Activated CD4-positive, alpha-beta T cell treated with anti-CD3 and anti-CD28 coated beads, Interleukin-2, amount 50 U/mL, for 16 hours (primary cell): ENCODE results near the gene GPATCH8.
A peak's percentile ranks its signal among the peaks of the same experiment; 100 is the strongest.
"Not testable (repeated sequence)": the region's sequence is repeated elsewhere in the genome, so short reads cannot be mapped to it uniquely, and the experiment has no call there.

Experiments
- DNase-seq: peaks from one replicate; pipeline ENCODE4 v3.0.0-alpha.2; 2020

GPATCH8 gene

GRCh38 chr17:44527102-44527501, 23.9 kb upstream of the GPATCH8 start:
- no peak for DNase-seq

DNA sequence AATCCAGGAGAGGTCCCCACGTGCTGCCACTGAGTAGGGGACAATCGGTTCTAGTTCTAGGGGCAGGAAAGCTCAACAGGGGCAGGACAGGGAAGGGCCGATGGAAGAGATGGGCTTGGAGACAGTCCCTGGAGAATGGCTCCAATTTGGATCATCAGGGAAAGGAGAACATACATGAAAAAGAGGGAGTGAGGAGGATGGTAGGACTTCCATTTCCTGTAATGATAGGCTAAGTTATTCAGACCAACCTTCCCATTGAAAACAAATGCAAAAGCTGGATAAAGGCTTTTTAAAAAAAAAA, 20.4 kb upstream of the GPATCH8 start:
- no peak for DNase-seq

GRCh38 chr17:44522883-44523671, 19.9 kb upstream of the GPATCH8 start:
- peak; percentile 66 for DNase-seq

GRCh38 chr17:44518032-44518431, 14.8 kb upstream of the GPATCH8 start:
- no peak for DNase-seq

DNA sequence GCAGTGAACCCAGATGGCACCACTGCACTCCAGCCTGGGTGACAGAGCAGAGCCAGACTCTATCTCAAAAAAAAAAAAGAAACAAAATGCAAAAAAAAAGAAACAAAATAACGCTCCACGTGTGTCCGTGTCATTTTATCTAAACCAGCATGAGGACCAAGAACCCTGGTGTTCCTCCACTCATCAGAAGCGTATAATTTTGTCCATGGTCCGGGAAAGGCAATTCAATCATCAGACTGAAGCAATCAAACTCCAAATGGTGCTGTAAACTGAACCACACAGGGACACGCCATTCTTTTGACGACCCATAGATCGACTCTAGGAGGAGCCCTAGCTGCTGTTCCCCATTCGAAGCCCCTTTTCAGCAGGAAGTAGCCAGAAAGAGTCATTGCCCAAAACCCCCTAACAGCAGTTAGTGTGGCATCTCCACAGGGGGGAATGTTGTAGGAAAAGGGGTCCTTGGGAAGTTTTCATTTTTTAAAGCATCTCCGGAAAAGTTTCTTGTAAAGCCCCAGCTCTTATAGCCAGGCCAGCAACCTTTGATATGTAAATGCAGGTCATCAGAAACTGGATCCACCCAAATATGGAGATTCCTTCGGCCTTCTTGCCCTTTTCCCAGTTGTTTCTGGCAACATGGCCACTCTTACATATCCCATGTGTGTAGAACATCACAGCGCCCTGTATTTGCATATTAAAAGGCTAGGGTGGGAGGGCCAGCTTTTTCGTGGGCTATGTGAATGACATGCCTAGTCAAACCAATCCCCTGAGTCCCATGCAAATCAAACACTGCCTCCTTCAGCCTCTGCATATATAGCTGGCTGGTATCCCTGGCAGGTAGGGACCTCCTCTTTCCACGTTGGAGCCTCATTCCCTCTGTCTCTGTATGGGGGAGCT, 8.3 kb upstream of the GPATCH8 start:
- DNase-seq: not testable (repeated sequence)

- DNase-seq: not testable (repeated sequence)
These were observed 3.9 kb upstream of the GPATCH8 start for GRCh38 chr17:44506939-44507604.

GRCh38 chr17:44502598-44503146, 534 bp downstream of the GPATCH8 start:
- no peak for DNase-seq

DNA sequence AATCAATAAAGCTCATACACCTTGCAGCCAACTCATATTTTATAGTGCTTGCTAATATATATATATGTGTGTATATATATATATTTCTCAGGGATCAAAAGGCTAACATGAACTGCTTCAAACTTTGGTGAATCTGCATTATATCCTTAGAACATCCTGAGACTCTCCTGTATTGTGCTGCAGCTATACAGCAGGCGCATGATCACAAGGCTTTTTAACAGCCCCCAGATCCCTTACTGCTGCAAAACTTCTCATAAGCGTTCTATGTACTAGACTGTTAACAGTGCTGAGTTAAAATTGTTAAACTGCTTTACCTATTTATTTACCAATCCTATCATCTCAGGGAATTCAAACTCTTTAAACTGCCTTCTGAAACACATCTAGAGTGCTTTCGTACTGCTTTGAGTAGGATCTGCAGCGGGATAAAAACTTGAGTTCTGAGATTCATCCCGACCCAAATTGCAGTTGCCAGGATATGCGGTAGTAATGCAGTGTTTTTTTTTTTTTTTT, 1.3 kb downstream of the GPATCH8 start:
- no peak for DNase-seq

DNA sequence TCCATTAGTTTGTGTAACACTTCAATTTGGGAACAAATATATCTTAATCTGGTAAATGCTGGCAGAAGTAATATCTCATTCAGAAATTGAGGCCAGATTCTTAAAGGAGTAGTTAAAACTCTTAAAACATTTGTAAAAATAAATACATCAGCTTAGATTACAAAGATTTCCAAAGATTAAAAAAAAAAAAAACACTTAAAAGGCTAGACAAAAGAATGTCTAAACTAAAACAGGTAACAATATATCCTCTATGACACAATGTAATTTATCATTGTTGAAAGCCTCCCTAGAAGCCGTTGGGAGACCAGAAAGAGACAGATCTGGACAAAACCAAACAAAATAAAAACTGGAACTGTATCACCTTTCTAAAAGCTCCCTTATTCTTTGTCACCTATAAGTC, 3.5 kb downstream of the GPATCH8 start:
- no peak for DNase-seq

DNA sequence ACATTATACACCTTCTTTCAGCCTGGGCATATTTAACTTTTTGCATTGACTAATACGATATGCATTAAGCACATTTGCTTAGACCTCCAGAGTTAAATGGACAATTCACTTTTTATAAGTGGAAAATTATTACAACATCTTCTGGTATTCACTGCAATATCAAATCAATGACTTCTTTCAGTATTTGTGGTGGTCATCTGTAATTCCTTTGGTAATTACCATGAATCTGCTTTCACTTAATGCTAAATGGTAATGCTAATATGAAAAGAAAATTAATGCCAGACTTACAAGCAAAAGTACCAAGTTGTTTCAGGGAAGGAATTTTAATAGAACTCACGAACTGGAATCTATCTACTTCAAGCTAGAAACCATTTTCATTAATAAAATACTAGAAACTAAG, 6.4 kb downstream of the GPATCH8 start:
- DNase-seq: no peak

GRCh38 chr17:44493339-44493738, 9.9 kb downstream of the GPATCH8 start:
- no peak for DNase-seq

DNA sequence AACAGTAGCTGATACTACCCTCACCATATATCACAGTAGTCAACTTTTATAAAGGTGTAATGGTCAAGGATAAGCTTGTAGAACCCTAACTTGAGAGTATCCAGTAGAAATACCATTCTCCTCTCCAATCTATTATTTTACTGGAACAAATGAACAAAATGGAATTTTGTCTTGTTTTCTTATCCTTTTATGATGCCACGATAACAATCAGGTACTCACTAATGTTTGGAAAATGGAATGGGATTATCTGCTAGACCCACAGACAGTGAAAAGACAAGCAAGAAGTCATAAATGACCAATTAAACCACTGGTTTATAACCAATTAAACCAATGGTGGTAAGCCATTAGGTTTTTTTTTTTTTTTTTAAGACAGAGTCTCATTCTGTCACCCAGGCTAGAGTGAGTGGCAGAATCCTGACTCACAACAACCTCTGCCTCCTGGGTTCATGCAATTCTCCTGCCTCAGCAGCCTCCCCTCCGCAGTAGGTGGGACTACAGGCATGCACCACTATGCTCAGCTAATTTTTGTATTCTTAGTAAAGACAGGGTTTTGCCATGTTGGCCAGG, 10.4 kb downstream of the GPATCH8 start:
- DNase-seq: no peak

DNA sequence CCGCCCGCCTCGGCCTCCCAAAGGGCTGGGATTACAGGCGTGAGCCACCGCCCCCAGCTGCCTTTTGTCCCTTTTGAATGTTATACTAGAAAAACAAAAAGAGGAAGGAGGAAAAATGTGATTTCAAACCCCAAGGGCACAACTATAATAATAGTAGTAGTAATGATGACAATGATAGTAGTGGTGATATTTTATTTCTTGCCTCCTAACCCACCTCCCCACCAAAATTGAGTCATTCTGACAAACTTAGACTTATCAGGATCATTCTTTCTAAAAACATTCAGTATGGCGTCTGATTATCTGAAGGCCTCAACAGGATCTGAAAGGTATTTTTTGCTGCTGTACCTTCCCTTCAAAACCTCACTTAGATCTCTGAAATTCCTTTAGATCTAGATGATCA, 13.6 kb downstream of the GPATCH8 start:
- no peak for DNase-seq

DNA sequence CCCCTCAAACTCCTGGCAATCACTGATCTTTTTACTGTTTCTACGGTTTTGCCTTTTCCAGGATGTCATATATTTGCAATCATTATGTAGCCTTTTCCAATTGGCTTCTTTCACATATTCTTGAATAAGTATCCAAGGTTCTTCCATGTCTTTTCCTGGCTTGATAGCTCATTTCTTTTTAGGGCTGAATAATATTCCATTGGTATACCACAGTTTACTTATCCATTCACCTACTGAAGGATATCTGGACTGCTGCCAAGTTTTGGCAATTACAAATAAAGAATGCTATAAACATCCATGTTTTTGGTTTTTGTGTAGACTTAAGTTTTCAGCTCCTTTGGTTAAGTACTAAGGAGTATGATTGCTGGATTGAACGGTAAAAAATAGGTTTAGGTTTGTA, 16.0 kb downstream of the GPATCH8 start:
- no peak for DNase-seq

- no peak for DNase-seq
These were observed 29.8 kb downstream of the GPATCH8 start for GRCh38 chr17:44473367-44473766.

- no peak for DNase-seq
These were observed 33.5 kb downstream of the GPATCH8 start for GRCh38 chr17:44469676-44470075.

DNA sequence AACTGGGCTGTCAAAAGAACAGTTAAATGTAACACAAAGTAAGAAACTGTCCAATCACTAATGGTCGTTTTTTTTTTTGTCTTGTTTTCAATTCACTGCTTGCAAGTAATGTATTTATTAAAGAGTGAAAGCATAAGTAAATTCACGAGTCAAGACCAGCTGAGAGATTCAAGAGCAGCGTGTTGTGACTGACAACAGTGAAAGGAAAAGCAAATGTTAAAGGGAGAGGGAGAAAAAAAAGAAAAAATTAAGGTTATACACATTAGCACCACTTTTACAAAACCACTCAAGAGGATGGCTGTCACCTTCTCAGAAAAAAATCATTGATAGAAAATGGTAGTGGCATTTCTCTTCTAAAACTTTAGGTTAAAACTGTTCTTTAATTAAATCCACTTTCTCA, 36.1 kb downstream of the GPATCH8 start:
- DNase-seq: no peak

- DNase-seq: no peak
These were observed 36.9 kb downstream of the GPATCH8 start for GRCh38 chr17:44466339-44466738.

DNA sequence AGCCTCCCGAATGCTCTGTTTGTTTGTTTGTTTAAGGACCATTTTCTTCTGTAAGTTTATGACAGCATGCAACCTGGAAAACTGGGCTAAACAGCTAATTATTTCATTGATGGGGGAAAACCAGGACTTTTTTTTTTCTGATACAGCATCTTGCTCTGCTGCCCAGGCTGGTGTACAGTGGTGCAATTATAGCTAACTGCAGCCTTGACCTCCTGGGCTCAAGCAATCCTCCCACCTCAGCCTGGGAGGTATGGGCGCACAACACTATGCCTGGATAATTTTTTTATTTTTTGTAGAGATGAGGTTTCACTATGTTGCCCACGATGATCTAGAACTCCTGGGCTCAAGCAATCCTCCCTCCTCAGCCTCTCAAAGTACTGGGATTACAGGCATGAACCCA, 37.3 kb downstream of the GPATCH8 start:
- DNase-seq: no peak

DNA sequence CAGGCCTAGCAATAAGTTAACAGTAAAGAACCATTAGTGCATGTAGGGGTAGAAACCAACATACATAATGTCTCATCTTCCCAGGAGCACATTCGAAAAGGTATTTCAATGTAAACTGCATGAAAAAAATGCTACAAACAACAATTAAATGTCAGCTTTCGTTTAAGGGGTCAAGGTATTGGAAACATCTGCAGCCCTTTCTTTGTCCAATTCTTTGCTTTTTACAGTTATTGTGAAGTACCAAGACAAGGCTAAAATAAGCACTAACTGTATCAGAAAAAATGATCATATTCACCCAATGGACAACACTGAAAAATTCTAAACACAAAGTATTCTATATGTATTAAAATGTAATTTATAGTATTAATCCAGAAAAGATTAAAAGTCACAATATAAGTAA, 37.9 kb downstream of the GPATCH8 start:
- DNase-seq: no peak

DNA sequence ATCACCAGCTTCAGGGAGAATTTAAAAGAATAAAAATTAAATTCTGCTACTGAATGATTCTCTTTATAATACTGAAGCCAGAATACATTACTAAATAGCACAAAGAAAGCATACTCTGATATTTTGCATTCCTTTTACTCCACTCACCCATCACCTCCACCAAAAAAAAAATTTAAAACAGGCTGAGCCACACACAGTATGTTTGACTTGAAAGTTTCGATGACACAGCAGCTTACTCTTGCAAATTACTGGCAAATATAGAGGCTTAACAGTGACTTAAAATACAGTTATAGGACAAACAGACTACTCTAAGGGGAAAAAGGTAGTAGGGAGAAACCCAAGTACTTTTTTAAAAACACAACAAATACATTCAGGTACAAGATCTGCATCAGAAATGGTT, 39.2 kb downstream of the GPATCH8 start:
- DNase-seq: no peak

DNA sequence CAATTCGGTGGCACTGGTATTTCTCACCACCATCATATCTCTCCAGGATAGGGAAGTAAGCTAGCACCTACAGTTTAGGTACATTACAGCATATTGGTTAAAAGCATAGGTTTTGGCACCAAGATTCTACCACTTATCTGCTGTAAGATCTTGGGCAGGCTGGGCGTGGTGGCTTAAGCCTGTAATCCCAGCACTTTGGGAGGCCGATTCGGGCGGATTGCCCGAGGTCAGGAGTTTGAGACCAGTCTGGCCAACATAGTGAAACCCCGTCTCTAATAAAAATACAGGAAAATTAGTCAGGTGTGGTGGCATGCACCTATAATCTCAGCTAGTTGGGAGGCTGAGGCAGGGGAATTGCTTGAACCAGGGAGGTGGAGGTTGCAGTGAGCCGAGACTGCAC, 51.4 kb downstream of the GPATCH8 start:
- DNase-seq: no peak
